ENCODE measurements around the gene STK17A.

DNA sequence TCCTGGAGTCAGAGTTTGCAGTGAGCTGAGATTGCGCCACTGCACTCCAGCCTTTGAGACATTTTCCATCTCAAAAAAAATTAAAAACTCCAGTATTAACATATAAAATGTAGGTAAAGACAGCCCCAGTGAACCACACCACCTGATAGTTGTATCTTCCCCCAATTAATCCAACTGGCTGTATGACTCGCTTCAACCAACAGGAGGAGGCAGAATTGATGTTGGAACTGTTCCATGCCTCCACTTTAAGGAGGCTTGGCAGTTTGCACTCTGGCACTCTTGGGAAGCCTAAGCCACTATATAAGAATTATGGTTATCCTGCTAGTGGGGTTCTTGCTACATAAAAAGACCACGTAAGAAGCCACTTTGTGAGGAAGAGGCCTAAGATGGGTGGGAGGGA, 72.7 kb downstream of the STK17A start:
- TF ChIP-seq, protein P1, sequence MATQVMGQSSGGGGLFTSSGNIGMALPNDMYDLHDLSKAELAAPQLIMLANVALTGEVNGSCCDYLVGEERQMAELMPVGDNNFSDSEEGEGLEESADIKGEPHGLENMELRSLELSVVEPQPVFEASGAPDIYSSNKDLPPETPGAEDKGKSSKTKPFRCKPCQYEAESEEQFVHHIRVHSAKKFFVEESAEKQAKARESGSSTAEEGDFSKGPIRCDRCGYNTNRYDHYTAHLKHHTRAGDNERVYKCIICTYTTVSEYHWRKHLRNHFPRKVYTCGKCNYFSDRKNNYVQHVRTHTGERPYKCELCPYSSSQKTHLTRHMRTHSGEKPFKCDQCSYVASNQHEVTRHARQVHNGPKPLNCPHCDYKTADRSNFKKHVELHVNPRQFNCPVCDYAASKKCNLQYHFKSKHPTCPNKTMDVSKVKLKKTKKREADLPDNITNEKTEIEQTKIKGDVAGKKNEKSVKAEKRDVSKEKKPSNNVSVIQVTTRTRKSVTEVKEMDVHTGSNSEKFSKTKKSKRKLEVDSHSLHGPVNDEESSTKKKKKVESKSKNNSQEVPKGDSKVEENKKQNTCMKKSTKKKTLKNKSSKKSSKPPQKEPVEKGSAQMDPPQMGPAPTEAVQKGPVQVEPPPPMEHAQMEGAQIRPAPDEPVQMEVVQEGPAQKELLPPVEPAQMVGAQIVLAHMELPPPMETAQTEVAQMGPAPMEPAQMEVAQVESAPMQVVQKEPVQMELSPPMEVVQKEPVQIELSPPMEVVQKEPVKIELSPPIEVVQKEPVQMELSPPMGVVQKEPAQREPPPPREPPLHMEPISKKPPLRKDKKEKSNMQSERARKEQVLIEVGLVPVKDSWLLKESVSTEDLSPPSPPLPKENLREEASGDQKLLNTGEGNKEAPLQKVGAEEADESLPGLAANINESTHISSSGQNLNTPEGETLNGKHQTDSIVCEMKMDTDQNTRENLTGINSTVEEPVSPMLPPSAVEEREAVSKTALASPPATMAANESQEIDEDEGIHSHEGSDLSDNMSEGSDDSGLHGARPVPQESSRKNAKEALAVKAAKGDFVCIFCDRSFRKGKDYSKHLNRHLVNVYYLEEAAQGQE (IDR thresholded peaks at IDR 0.05; ENCODE audit: insufficient read depth in 1 of 2, low read depth in 2 of 2, low read length in 2 of 2): no peak
- TF ChIP-seq POLR2AphosphoS5 (IDR thresholded peaks at IDR 0.05; ENCODE audit: low read depth, low read length): no peak
- TF ChIP-seq TAF1 (IDR thresholded peaks at IDR 0.05; ENCODE audit: borderline replicate concordance, insufficient read depth, low read length): no peak
